Neural progenitor cell (in vitro differentiated cells): ENCODE measurements around the gene ITGB5.

Experiments
- EZH2 ChIP-seq: fragments of 200-600 bp; sonication (generic); IDR thresholded peaks from 2 replicates; pipeline ENCODE4 v1.6.1; 2017; ENCODE audit warnings: antibody characterized with exemption, mild to moderate bottlenecking, moderate library complexity
- EZH2phosphoT487 ChIP-seq: fragments of 200-600 bp; sonication (generic); IDR thresholded peaks from 2 replicates; pipeline ENCODE4 v1.6.1; 2017; ENCODE audit warnings: antibody characterized with exemption

GRCh38 chr3:124831628-124832199 is 55.5 kb downstream of the ITGB5 start:
- TF ChIP-seq EZH2 (no peak), EZH2phosphoT487 (no peak)
